Right kidney (tissue), 9 donors: Measurements from ENCODE around the gene LAMA4.

Experiments
- DNase-seq: peaks from one replicate; pipeline ENCODE4 v3.0.0-alpha.2; 2016
- long read RNA-seq, 8 donors: transcript quantifications; one replicate each; lab custom pipeline, GENCODE V29; 2026

The LAMA4 gene
- long read RNA-seq, donor 1, full-length matches to known transcripts = 12 of 22 reads
- long read RNA-seq, donor 1, partial matches to known transcripts = 10 of 22 reads
- long read RNA-seq, donor 1, other reads (novel, unspliced or antisense) = 0 of 22 reads
- long read RNA-seq, donor 2, partial matches to known transcripts = 0 of 8 reads
- long read RNA-seq, donor 2, other reads (novel, unspliced or antisense) = 0 of 8 reads
- long read RNA-seq, donor 3, partial matches to known transcripts = 5 of 8 reads
- long read RNA-seq, donor 3, other reads (novel, unspliced or antisense) = 0 of 8 reads
- long read RNA-seq, donor 4, full-length matches to known transcripts = 8 of 21 reads
- long read RNA-seq, donor 4, partial matches to known transcripts = 13 of 21 reads
- long read RNA-seq, donor 4, other reads (novel, unspliced or antisense) = 0 of 21 reads
- long read RNA-seq, donor 5, full-length matches to known transcripts = 10 of 10 reads
- long read RNA-seq, donor 5, partial matches to known transcripts = 0 of 10 reads
- long read RNA-seq, donor 5, other reads (novel, unspliced or antisense) = 0 of 10 reads
- long read RNA-seq, donor 6, full-length matches to known transcripts = 8 of 8 reads
- long read RNA-seq, donor 6, partial matches to known transcripts = 0 of 8 reads
- long read RNA-seq, donor 6, other reads (novel, unspliced or antisense) = 0 of 8 reads
- long read RNA-seq, donor 7, full-length matches to known transcripts = 10 of 22 reads
- long read RNA-seq, donor 7, partial matches to known transcripts = 12 of 22 reads
- long read RNA-seq, donor 7, other reads (novel, unspliced or antisense) = 0 of 22 reads
- long read RNA-seq, donor 8, full-length matches to known transcripts = 7 of 13 reads
- long read RNA-seq, donor 8, partial matches to known transcripts = 6 of 13 reads
- long read RNA-seq, donor 8, other reads (novel, unspliced or antisense) = 0 of 13 reads

- DNase-seq = peak; percentile 89
Observed at GRCh38 chr6:112253841-112254816, at the start of gene LAMA4. LAMA4 (minus strand) TSS chr6:112254567; CDS start chr6:112254150, 417 bp downstream.

- no peak for DNase-seq
Observed at GRCh38 chr6:112302142-112302705, 47.9 kb upstream of the LAMA4 start.

GRCh38 chr6:112300896-112301295 is 46.5 kb upstream of the LAMA4 start:
- no peak for DNase-seq

- no peak for DNase-seq
Observed at GRCh38 chr6:112298816-112299281, 44.5 kb upstream of the LAMA4 start.

- no peak for DNase-seq
Observed at GRCh38 chr6:112298021-112298745, 43.8 kb upstream of the LAMA4 start.

- DNase-seq = no peak
Observed at GRCh38 chr6:112296694-112297093, 42.3 kb upstream of the LAMA4 start.

GRCh38 chr6:112296122-112296521 is 41.8 kb upstream of the LAMA4 start:
- DNase-seq = no peak

- DNase-seq = no peak
Observed at GRCh38 chr6:112291161-112291762, 36.9 kb upstream of the LAMA4 start.

GRCh38 chr6:112289038-112289566 is 34.7 kb upstream of the LAMA4 start:
- DNase-seq = peak; percentile 52

- no peak for DNase-seq
Observed at GRCh38 chr6:112288475-112288874, 34.1 kb upstream of the LAMA4 start.

GRCh38 chr6:112287577-112288225 is 33.3 kb upstream of the LAMA4 start:
- no peak for DNase-seq

GRCh38 chr6:112286500-112287144 is 32.3 kb upstream of the LAMA4 start:
- no peak for DNase-seq

- no peak for DNase-seq
Observed at GRCh38 chr6:112286010-112286409, 31.6 kb upstream of the LAMA4 start.

GRCh38 chr6:112284603-112285002 is 30.2 kb upstream of the LAMA4 start:
- no peak for DNase-seq

GRCh38 chr6:112283621-112284020 is 29.3 kb upstream of the LAMA4 start:
- DNase-seq = no peak

GRCh38 chr6:112281821-112282615 is 27.7 kb upstream of the LAMA4 start:
- DNase-seq = peak; percentile 39

GRCh38 chr6:112279031-112279935 is 24.9 kb upstream of the LAMA4 start:
- DNase-seq = no peak
